Skeletal muscle satellite cell (primary cell): ENCODE data around the gene TTC21B.
A peak's percentile ranks its signal among the peaks of the same experiment; 100 is the strongest.

ENCODE experiments used
- H3K27me3 ChIP-seq: 2 replicates; pipeline ENCODE4 v1.7.0; 2013; ENCODE audit warnings: low read length; ENCODE audit not compliant: control insufficient read depth, insufficient read depth
- H3K36me3 ChIP-seq: 2 replicates; pipeline ENCODE4 v1.7.0; 2013; ENCODE audit warnings: mild to moderate bottlenecking, control low read depth, low read length; ENCODE audit not compliant: insufficient read depth
- H3K4me1 ChIP-seq: 2 replicates; pipeline ENCODE4 v1.7.0; 2013; ENCODE audit warnings: low read length; ENCODE audit not compliant: control insufficient read depth, insufficient read depth
- H3K4me2 ChIP-seq: 2 replicates; pipeline ENCODE4 v1.7.0; 2013; ENCODE audit warnings: mild to moderate bottlenecking, low read length
- H3K4me3 ChIP-seq: 2 replicates; pipeline ENCODE4 v1.7.0; 2013; ENCODE audit warnings: low read length
- H3K9ac ChIP-seq: 2 replicates; pipeline ENCODE4 v1.7.0; 2013; ENCODE audit warnings: mild to moderate bottlenecking, low read depth, low read length, moderate library complexity
- H3K9me3 ChIP-seq: replicated peaks from 2 replicates; pipeline ENCODE4 v1.7.0; 2013; ENCODE audit warnings: mild to moderate bottlenecking, control low read depth, low read length

Gene TTC21B

GRCh38 chr2:165924946-165925345 lies 28.6 kb downstream of the TTC21B start:
- H3K4me3 ChIP-seq: no peak overlapping the region
- H3K9me3 ChIP-seq: no peaks in the 10 kb centered on the region
- peaks cover 29% of the 10 kb centered on the region for H3K36me3 ChIP-seq
- H3K4me2 ChIP-seq: no peak overlapping the region
- no peaks in the 10 kb centered on the region for H3K27me3 ChIP-seq
- H3K9ac ChIP-seq: no peak overlapping the region
- H3K4me1 ChIP-seq: no peaks in the 10 kb centered on the region

- Histone ChIP-seq H3K4me3 (no peak overlapping the region), H3K4me1 (no peaks in the 10 kb centered on the region), H3K36me3 (peaks cover 11% of the 10 kb centered on the region), H3K9me3 (no peaks in the 10 kb centered on the region), H3K9ac (no peak overlapping the region), H3K4me2 (no peak overlapping the region), H3K27me3 (no peaks in the 10 kb centered on the region)
Observed at GRCh38 chr2:165920748-165921147, 32.8 kb downstream of the TTC21B start.

- H3K4me2 ChIP-seq: no peak overlapping the region
- peaks cover 29% of the 10 kb centered on the region for H3K36me3 ChIP-seq
- H3K27me3 ChIP-seq: no peaks in the 10 kb centered on the region
- no peaks in the 10 kb centered on the region for H3K9me3 ChIP-seq
- H3K4me1 ChIP-seq: peaks cover 5% of the 10 kb centered on the region
- H3K4me3 ChIP-seq: no peak overlapping the region
- H3K9ac ChIP-seq: no peak overlapping the region
Observed at GRCh38 chr2:165913636-165914035, 39.9 kb downstream of the TTC21B start.

GRCh38 chr2:165911981-165912380 lies 41.6 kb downstream of the TTC21B start:
- H3K9me3 ChIP-seq: no peaks in the 10 kb centered on the region
- H3K4me1 ChIP-seq: peaks cover 11% of the 10 kb centered on the region
- peaks cover 20% of the 10 kb centered on the region for H3K36me3 ChIP-seq
- no peak overlapping the region for H3K9ac ChIP-seq
- H3K4me3 ChIP-seq: no peak overlapping the region
- no peak overlapping the region for H3K4me2 ChIP-seq
- no peaks in the 10 kb centered on the region for H3K27me3 ChIP-seq

GRCh38 chr2:165911231-165911630 lies 42.3 kb downstream of the TTC21B start:
- no peak overlapping the region for H3K9ac ChIP-seq
- no peaks in the 10 kb centered on the region for H3K27me3 ChIP-seq
- H3K4me1 ChIP-seq: peaks cover 11% of the 10 kb centered on the region
- no peak overlapping the region for H3K4me3 ChIP-seq
- H3K9me3 ChIP-seq: no peaks in the 10 kb centered on the region
- no peak overlapping the region for H3K4me2 ChIP-seq
- peaks cover 20% of the 10 kb centered on the region for H3K36me3 ChIP-seq

- no peak overlapping the region for H3K4me3 ChIP-seq
- H3K4me1 ChIP-seq: peaks cover 16% of the 10 kb centered on the region
- H3K9me3 ChIP-seq: no peaks in the 10 kb centered on the region
- H3K27me3 ChIP-seq: no peaks in the 10 kb centered on the region
- peaks cover 15% of the 10 kb centered on the region for H3K36me3 ChIP-seq
- no peak overlapping the region for H3K9ac ChIP-seq
- no peak overlapping the region for H3K4me2 ChIP-seq
Observed at GRCh38 chr2:165909466-165909865, 44.1 kb downstream of the TTC21B start.

- Histone ChIP-seq H3K4me1 (peaks cover 16% of the 10 kb centered on the region), H3K9ac (no peak overlapping the region), H3K27me3 (no peaks in the 10 kb centered on the region), H3K4me3 (no peak overlapping the region), H3K4me2 (peak overlapping the region; percentile 12), H3K9me3 (no peaks in the 10 kb centered on the region), H3K36me3 (peaks cover 7% of the 10 kb centered on the region)
Observed at GRCh38 chr2:165905854-165906253, 47.7 kb downstream of the TTC21B start.

GRCh38 chr2:165905269-165905668 lies 48.3 kb downstream of the TTC21B start:
- Histone ChIP-seq H3K36me3 (peaks cover 8% of the 10 kb centered on the region), H3K27me3 (no peaks in the 10 kb centered on the region), H3K4me1 (peaks cover 16% of the 10 kb centered on the region), H3K9me3 (no peaks in the 10 kb centered on the region), H3K4me2 (no peak overlapping the region), H3K9ac (no peak overlapping the region), H3K4me3 (no peak overlapping the region)

- no peak overlapping the region for H3K4me2 ChIP-seq
- no peaks in the 10 kb centered on the region for H3K27me3 ChIP-seq
- peaks cover 11% of the 10 kb centered on the region for H3K4me1 ChIP-seq
- peaks cover 11% of the 10 kb centered on the region for H3K36me3 ChIP-seq
- H3K9ac ChIP-seq: no peak overlapping the region
- no peak overlapping the region for H3K4me3 ChIP-seq
- H3K9me3 ChIP-seq: no peaks in the 10 kb centered on the region
Observed at GRCh38 chr2:165904432-165904831, 49.1 kb downstream of the TTC21B start.

GRCh38 chr2:165903406-165903805 lies 50.2 kb downstream of the TTC21B start:
- H3K9ac ChIP-seq: no peak overlapping the region
- no peak overlapping the region for H3K4me2 ChIP-seq
- H3K36me3 ChIP-seq: peaks cover 19% of the 10 kb centered on the region
- no peak overlapping the region for H3K4me3 ChIP-seq
- peaks cover 11% of the 10 kb centered on the region for H3K4me1 ChIP-seq
- no peaks in the 10 kb centered on the region for H3K27me3 ChIP-seq
- H3K9me3 ChIP-seq: no peaks in the 10 kb centered on the region

GRCh38 chr2:165902934-165903333 lies 50.6 kb downstream of the TTC21B start:
- Histone ChIP-seq H3K27me3 (no peaks in the 10 kb centered on the region), H3K36me3 (peaks cover 20% of the 10 kb centered on the region), H3K9ac (no peak overlapping the region), H3K4me2 (no peak overlapping the region), H3K4me3 (no peak overlapping the region), H3K4me1 (peaks cover 11% of the 10 kb centered on the region), H3K9me3 (no peaks in the 10 kb centered on the region)

- Histone ChIP-seq H3K36me3 (peaks cover 32% of the 10 kb centered on the region), H3K4me2 (no peak overlapping the region), H3K4me1 (peaks cover 5% of the 10 kb centered on the region)
Observed at GRCh38 chr2:165901620-165902298, 51.8 kb downstream of the TTC21B start.

More at GRCh38 chr2:165901620-165902298, 51.8 kb downstream of the TTC21B start:
- H3K4me3 ChIP-seq: no peak overlapping the region
- no peaks in the 10 kb centered on the region for H3K27me3 ChIP-seq
- H3K9ac ChIP-seq: no peak overlapping the region
- no peaks in the 10 kb centered on the region for H3K9me3 ChIP-seq
